Gastrocnemius medialis (tissue), 4 donors: ENCODE measurements around the gene PMEPA1. TPM values are rescaled to one million over a fixed set of nuclear protein-coding genes. Genes with fewer than 3 reads are reported as not detected.

Experiments
- ATAC-seq, 2 donors: fragments of 150-250 bp; one replicate each; pipeline ENCODE4 v1.9.1; 2016
- DNase-seq, 2 donors: peaks; one replicate each; pipeline ENCODE4 v3.0.0-alpha.2; 2019
- H3K27ac ChIP-seq, 4 donors: fragments of 200-600 bp; sonication (generic); 1 replicate in 1 of 4; 2 replicates in 3 of 4; pipeline ENCODE4 v1.5.1; 2016 to 2018; ENCODE audit warnings: mild to moderate bottlenecking in 2 of 4, moderate library complexity in 1 of 4
- H3K27me3 ChIP-seq, 3 donors: fragments of 200-600 bp; sonication (generic) in 2 of 3; 1 replicate in 1 of 3; 2 replicates in 2 of 3; pipeline versions ENCODE4 v1.5.1 to v1.6.0; 2016 to 2019; ENCODE audit warnings: mild to moderate bottlenecking in 1 of 3, moderate library complexity in 1 of 3
- H3K36me3 ChIP-seq, 2 donors: fragments of 200-600 bp; sonication (generic) in 1 of 2; one replicate each; pipeline ENCODE4 v1.5.1; 2017 to 2018
- H3K4me1 ChIP-seq, 2 donors: fragments of 200-600 bp; sonication (generic) in 1 of 2; one replicate each; pipeline ENCODE4 v1.5.1; 2016 to 2017; ENCODE audit warnings: mild to moderate bottlenecking in 2 of 2
- H3K4me3 ChIP-seq, 4 donors: fragments of 200-600 bp; sonication (generic) in 3 of 4; 1 replicate in 1 of 4; 2 replicates in 3 of 4; pipeline ENCODE4 v1.5.1; 2016 to 2019; ENCODE audit warnings: mild to moderate bottlenecking in 2 of 4
- H3K9me3 ChIP-seq, 3 donors: fragments of 200-600 bp; sonication (generic) in 2 of 3; 1 replicate in 1 of 3; 2 replicates in 2 of 3; pipeline ENCODE4 v1.5.1; 2016 to 2019
- POLR2A ChIP-seq, 2 donors: fragments of 450-650 bp; IDR thresholded peaks; one replicate each; pipeline ENCODE4 v1.6.1; 2017; ENCODE audit warnings: antibody characterized with exemption in 2 of 2, mild to moderate bottlenecking in 2 of 2, moderate library complexity in 2 of 2
- in situ Hi-C, 4 donors: fragments of 200-750 bp; cut with MboI; loops; one replicate each; pipeline versions ENCODE4 v1.15.0 to v1.8.0; 2017; ENCODE audit warnings: low sequenced_read_pairs in 4 of 4
- intact Hi-C: fragments of 100-400 bp; cut with DNase I; formaldehyde crosslinking; loops from one replicate; pipeline ENCODE4 v1.15.1; 2023; ENCODE audit warnings: low total_unique reads
- total RNA-seq, 4 donors: library from RNA; depleted of rRNA; stranded (reverse); fragments of >200 nt; gene quantifications; one replicate each; pipeline versions ENCODE4 v1.1.0 to v1.2.3, GENCODE V29; 2016
- TF ChIP-seq, protein P1 (sequence below), 5 experiments: fragments of 450-650 bp in 3 of 5; fragments of 200-600 bp in 2 of 5; sonication (generic) in 2 of 5; IDR thresholded peaks in 4 of 5; conservative IDR thresholded peaks in 1 of 5; 1 replicate in 4 of 5; 2 replicates in 1 of 5; pipeline ENCODE4 v1.5.1; 2016 to 2019; ENCODE audit warnings: antibody characterized with exemption in 5 of 5, mild to moderate bottlenecking in 3 of 5, moderate library complexity in 3 of 5

PMEPA1 gene
- total RNA-seq, 4 donors from 2014 or later, result 1.5 to 8.1 (median 5.8) TPM

- no peaks in the 10 kb centered on the region for H3K9me3 ChIP-seq
- in situ Hi-C loops, result no loop called here
- ATAC-seq (no peak), DNase-seq (no peak)
- H3K36me3 ChIP-seq, result no peaks in the 10 kb centered on the region
- H3K4me3 ChIP-seq, result no peak overlapping the region
- peaks cover 3 to 8% of the 10 kb centered on the region in 2 donors for H3K4me1 ChIP-seq
- no peaks in the 10 kb centered on the region for H3K27me3 ChIP-seq
- intact Hi-C loops, result no loop called here
- TF ChIP-seq, protein P1, sequence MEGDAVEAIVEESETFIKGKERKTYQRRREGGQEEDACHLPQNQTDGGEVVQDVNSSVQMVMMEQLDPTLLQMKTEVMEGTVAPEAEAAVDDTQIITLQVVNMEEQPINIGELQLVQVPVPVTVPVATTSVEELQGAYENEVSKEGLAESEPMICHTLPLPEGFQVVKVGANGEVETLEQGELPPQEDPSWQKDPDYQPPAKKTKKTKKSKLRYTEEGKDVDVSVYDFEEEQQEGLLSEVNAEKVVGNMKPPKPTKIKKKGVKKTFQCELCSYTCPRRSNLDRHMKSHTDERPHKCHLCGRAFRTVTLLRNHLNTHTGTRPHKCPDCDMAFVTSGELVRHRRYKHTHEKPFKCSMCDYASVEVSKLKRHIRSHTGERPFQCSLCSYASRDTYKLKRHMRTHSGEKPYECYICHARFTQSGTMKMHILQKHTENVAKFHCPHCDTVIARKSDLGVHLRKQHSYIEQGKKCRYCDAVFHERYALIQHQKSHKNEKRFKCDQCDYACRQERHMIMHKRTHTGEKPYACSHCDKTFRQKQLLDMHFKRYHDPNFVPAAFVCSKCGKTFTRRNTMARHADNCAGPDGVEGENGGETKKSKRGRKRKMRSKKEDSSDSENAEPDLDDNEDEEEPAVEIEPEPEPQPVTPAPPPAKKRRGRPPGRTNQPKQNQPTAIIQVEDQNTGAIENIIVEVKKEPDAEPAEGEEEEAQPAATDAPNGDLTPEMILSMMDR (IDR thresholded peaks at IDR 0.05 in 4 of 5, conservative IDR thresholded peaks at IDR 0.05 in 1 of 5), result no peak
- no peak for TF ChIP-seq POLR2A (IDR thresholded peaks at IDR 0.05)
- no peak overlapping the region for H3K27ac ChIP-seq
Measured at GRCh38 chr20:57664476-57664875, 45.3 kb downstream of the PMEPA1 start.

DNA sequence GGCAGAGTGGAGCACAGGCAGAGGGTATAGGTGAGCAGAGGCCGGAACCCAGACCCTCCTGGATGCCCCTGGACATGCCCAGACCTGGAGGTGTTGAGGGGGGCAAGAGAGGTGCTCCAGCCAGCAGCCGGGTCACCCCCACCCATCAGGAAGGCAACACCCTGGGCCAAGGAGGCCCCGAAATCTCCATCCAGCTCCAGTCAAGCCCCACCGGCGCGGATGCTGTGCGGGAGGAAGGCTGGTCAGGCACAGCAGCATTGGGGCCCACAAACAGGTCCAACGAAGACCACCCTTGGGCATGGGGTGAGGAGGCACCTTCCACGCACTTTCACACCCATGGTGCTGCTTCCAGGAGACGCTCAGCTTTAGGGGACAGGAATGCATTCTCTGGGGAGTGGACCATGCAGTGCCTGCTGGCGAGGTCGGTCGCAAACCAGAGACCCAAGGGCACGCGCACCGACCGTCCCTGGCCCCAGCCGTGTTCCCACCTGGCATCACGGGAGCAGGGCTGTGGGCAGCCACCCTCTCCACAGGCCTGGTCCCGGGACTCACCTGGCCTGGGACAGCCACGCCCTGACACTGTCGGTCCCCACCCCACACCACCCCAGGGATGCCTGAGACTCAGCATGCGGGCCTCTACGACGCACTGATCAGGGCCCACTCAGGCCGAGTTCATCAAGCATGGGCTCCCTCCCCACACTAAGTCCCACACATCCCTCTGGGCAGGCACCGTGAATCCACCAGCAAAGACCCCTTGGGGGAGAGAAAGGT lies 45.9 kb downstream of the PMEPA1 start:
- H3K4me1 ChIP-seq, result peaks cover 3 to 8% of the 10 kb centered on the region in 2 donors

DNA sequence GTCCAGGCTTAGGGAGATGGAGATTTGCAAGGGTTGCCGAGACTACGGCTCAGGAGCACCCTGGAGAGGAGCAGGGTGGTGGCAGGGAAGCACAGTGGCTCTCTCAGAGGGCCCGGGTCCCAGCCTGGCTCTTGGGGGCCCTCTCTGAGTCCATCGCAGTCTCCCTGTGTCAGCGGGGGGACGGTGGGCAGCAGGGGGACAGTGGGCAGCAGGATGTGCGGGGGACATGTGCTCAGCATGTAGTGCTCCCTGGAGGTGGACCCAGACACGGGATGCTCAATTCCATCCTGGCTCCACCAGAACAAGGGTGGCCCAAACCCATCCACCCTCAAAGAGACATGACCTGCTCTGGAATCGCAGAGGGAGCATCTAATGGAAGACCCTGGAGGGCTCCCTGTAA lies 46.6 kb downstream of the PMEPA1 start:
- no peak for TF ChIP-seq POLR2A (IDR thresholded peaks at IDR 0.05)
- TF ChIP-seq, protein P1 (IDR thresholded peaks at IDR 0.05 in 4 of 5, conservative IDR thresholded peaks at IDR 0.05 in 1 of 5), result no peak
- Histone ChIP-seq H3K9me3 (no peaks in the 10 kb centered on the region), H3K36me3 (no peaks in the 10 kb centered on the region), H3K27ac (no peak overlapping the region), H3K27me3 (no peaks in the 10 kb centered on the region), H3K4me3 (no peak overlapping the region), H3K4me1 (peaks cover 3 to 8% of the 10 kb centered on the region in 2 donors)
- in situ Hi-C loops, result no loop called here
- DNase-seq (no peak), ATAC-seq (no peak)
- intact Hi-C loops, result no loop called here

More for the DNA sequence above, 45.9 kb downstream of the PMEPA1 start:
- ATAC-seq (no peak), DNase-seq (no peak)
- intact Hi-C loops, result no loop called here
- no peak for TF ChIP-seq POLR2A (IDR thresholded peaks at IDR 0.05)
- TF ChIP-seq, protein P1 (IDR thresholded peaks at IDR 0.05 in 4 of 5, conservative IDR thresholded peaks at IDR 0.05 in 1 of 5), result no peak
- H3K9me3 ChIP-seq, result no peaks in the 10 kb centered on the region
- H3K27me3 ChIP-seq, result no peaks in the 10 kb centered on the region
- in situ Hi-C loops, result no loop called here
- H3K36me3 ChIP-seq, result no peaks in the 10 kb centered on the region
- H3K4me3 ChIP-seq, result no peak overlapping the region
- H3K27ac ChIP-seq, result no peak overlapping the region

DNA sequence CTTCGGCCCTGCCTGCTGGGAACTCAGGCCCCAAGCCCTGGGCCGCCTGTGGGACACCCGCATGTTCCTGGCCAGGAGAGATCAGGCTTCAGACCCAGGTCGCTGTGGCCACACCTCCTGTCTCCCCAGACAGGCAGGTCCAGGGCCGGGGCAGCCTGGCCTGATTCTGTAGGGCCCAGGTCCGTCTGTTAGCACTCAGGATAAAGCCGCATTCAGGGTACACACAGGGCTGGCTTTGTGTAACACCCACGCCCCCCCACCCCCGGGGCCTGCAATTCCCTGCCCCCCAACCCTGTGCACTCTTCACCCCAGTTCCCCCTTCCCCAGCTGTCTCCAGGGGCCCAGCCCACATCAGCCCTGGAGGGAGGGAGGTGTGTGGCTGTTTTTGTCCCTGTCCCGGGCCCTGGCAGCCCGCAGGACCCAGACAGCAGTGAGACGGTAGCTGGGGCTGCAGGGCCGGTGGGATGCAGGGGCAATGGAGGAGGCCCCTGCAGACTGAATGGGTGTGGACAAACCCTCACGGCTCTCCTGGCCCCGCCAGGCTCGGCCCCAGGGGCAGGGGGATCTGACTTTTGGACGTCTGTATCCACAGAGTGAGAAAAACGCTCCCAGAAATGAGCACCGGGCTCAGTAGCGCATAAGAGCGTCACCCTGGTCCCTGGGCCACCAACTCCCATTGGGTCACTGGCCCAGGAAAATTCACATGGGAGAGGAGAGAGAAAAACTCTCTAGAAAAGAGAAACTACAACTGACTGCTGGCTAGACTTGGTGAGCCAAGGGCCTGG lies 47.2 kb downstream of the PMEPA1 start:
- Histone ChIP-seq H3K9me3 (no peaks in the 10 kb centered on the region), H3K27me3 (no peaks in the 10 kb centered on the region), H3K4me3 (no peak overlapping the region), H3K27ac (no peak overlapping the region), H3K36me3 (no peaks in the 10 kb centered on the region), H3K4me1 (peaks cover 3 to 8% of the 10 kb centered on the region in 2 donors)
- peak in 1 of 2 donors; percentile 7 for DNase-seq
- intact Hi-C loops (no loop called here), in situ Hi-C loops (no loop called here)
- TF ChIP-seq, protein P1 (IDR thresholded peaks at IDR 0.05 in 4 of 5, conservative IDR thresholded peaks at IDR 0.05 in 1 of 5), result no peak
- no peak for TF ChIP-seq POLR2A (IDR thresholded peaks at IDR 0.05)
- ATAC-seq, result no peak
